ENCODE data around the gene TMSB4X. TPM values are rescaled to one million over a fixed set of nuclear protein-coding genes. Genes with fewer than 3 reads are reported as not detected.

TMSB4X gene
- total and polyA plus RNA-seq, 2 of the 13 experiments (the other 11 are each of a cell fraction or from before 2014, with no cell fraction given), result 10.5 to 29.6 TPM

DNA sequence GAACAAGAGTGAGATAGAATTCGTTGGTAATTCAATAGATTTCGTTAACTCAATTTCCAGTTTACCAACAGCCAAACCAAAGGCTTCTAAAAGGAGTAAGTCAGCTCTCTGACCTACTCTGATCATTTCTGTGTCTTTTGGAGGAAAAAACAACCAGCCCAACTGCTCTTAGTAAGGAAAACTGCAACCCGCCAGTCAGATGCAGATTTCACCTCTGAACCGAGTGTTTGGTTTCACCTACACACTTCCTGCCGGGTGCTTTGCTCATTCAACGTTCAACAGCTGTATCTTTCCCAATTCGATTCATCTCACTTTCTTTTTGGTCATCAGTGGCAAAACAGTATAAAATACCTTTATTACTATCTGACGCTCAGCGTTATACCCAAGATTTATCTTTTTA is 24.5 kb downstream of the TMSB4X start (continued):
- no peak for TF ChIP-seq KIAA2018 (CRISPR knock-in tag; IDR thresholded peaks at IDR 0.05; ENCODE audit: borderline replicate concordance)
- no peak for TF ChIP-seq KDM5A (IDR thresholded peaks at IDR 0.05; ENCODE audit: borderline replicate concordance, low read length)
- TF ChIP-seq RFX5 (IDR thresholded peaks at IDR 0.05; ENCODE audit: low read depth, low read length), result no peak
- TF ChIP-seq ZNF17 (CRISPR knock-in tag; IDR thresholded peaks at IDR 0.05), result no peak
- no peak for TF ChIP-seq ATF3 (CRISPR knock-in tag; IDR thresholded peaks at IDR 0.05)
